DND-41 (cell line): ENCODE data around the gene OR1J1.

Experiments
- ATAC-seq: fragments of 200-7000 bp; cut with Tn5 transposase; 3 replicates; pipeline ENCODE4 v1.9.1; 2021; ENCODE audit warnings: low read depth; ENCODE audit not compliant: insufficient read depth
- DNase-seq: peaks from one replicate; pipeline ENCODE4 v3.0.0-alpha.2; 2020
- H2AFZ ChIP-seq: 2 replicates; pipeline ENCODE4 v1.6.0; 2012; ENCODE audit warnings: low read depth, low read length
- H3K27ac ChIP-seq: 2 replicates; pipeline ENCODE4 v1.5.1; 2012; ENCODE audit warnings: low read length, inconsistent platforms
- H3K27me3 ChIP-seq: fragments of 200-600 bp; sonication (generic); 2 replicates; pipeline ENCODE4 v1.6.0; 2012; ENCODE audit warnings: low read length, mild to moderate bottlenecking, inconsistent platforms; ENCODE audit not compliant: insufficient read depth, poor library complexity
- H3K36me3 ChIP-seq: 2 replicates; pipeline ENCODE4 v1.5.1; 2012; ENCODE audit warnings: low read length, inconsistent platforms; ENCODE audit not compliant: insufficient read depth
- H3K4me1 ChIP-seq: 2 replicates; pipeline ENCODE4 v1.5.1; 2012; ENCODE audit warnings: mild to moderate bottlenecking, low read length; ENCODE audit not compliant: insufficient read depth
- H3K4me2 ChIP-seq: 2 replicates; pipeline ENCODE4 v1.6.0; 2012; ENCODE audit warnings: mild to moderate bottlenecking, moderate library complexity, low read length, inconsistent platforms; ENCODE audit not compliant: insufficient read depth
- H3K4me3 ChIP-seq, 2 experiments: fragments of 200-600 bp in 1 of 2; shearing (Covaris generic) in 1 of 2; 2 replicates each; pipeline ENCODE4 v1.5.1; 2012 to 2016; ENCODE audit warnings: inconsistent platforms in 2 of 2, low read length in 2 of 2, mild to moderate bottlenecking in 2 of 2, low read depth in 1 of 2, moderate library complexity in 1 of 2
- H3K79me2 ChIP-seq: 2 replicates; pipeline ENCODE4 v1.6.0; 2012; ENCODE audit warnings: low read length, inconsistent platforms; ENCODE audit not compliant: insufficient read depth
- H3K9ac ChIP-seq: 2 replicates; pipeline ENCODE4 v1.6.0; 2012; ENCODE audit warnings: low read depth, mild to moderate bottlenecking, inconsistent platforms, low read length, moderate library complexity
- H3K9me3 ChIP-seq: 2 replicates; pipeline ENCODE4 v1.5.1; 2012; ENCODE audit warnings: low read length, moderate library complexity, mild to moderate bottlenecking, inconsistent platforms; ENCODE audit not compliant: insufficient read depth, severe bottlenecking
- H4K20me1 ChIP-seq: 2 replicates; pipeline ENCODE4 v1.6.0; 2012; ENCODE audit warnings: low read length; ENCODE audit not compliant: insufficient read depth
- CTCF ChIP-seq: IDR thresholded peaks from 2 replicates; pipeline ENCODE4 v1.5.1; 2012; ENCODE audit warnings: borderline replicate concordance, low read length, moderate library complexity, mild to moderate bottlenecking; ENCODE audit not compliant: poor library complexity, severe bottlenecking; ENCODE audit errors: extremely low read depth
- EZH2 ChIP-seq: IDR thresholded peaks from 3 replicates; pipeline ENCODE4 v1.6.1; 2012; ENCODE audit warnings: borderline replicate concordance, low read depth, mild to moderate bottlenecking, moderate library complexity, low read length, inconsistent platforms; ENCODE audit not compliant: severe bottlenecking

OR1J1 gene

GRCh38 chr9:122445155-122445749, 32.5 kb downstream of the OR1J1 start:
- Histone ChIP-seq H2AFZ (no peak overlapping the region), H3K9ac (no peak overlapping the region), H3K4me2 (no peak overlapping the region), H3K27ac (no peak overlapping the region), H3K9me3 (no peaks in the 10 kb centered on the region), H3K79me2 (no peaks in the 10 kb centered on the region), H4K20me1 (no peaks in the 10 kb centered on the region), H3K27me3 (peaks cover 28% of the 10 kb centered on the region), H3K4me3 (no peak overlapping the region), H3K36me3 (no peaks in the 10 kb centered on the region), H3K4me1 (no peaks in the 10 kb centered on the region)
- TF ChIP-seq CTCF (no peak), EZH2 (no peak)
- ATAC-seq (no peak), DNase-seq (no peak)

- TF ChIP-seq CTCF = no peak
- no peak for TF ChIP-seq EZH2
- Histone ChIP-seq H2AFZ (no peak overlapping the region), H3K36me3 (no peaks in the 10 kb centered on the region), H4K20me1 (no peaks in the 10 kb centered on the region), H3K4me3 (no peak overlapping the region), H3K9me3 (no peaks in the 10 kb centered on the region), H3K4me1 (no peaks in the 10 kb centered on the region), H3K79me2 (no peaks in the 10 kb centered on the region), H3K4me2 (no peak overlapping the region), H3K27me3 (peaks cover 31% of the 10 kb centered on the region), H3K27ac (no peak overlapping the region), H3K9ac (no peak overlapping the region)
- no peak for DNase-seq
- no peak for ATAC-seq
Measured at GRCh38 chr9:122444041-122444733, 33.5 kb downstream of the OR1J1 start.

- H4K20me1 ChIP-seq = no peaks in the 10 kb centered on the region
- no peak for TF ChIP-seq EZH2
- TF ChIP-seq CTCF = no peak
- no peak overlapping the region for H3K9ac ChIP-seq
- ATAC-seq (no peak), DNase-seq (no peak)
- no peaks in the 10 kb centered on the region for H3K79me2 ChIP-seq
- peaks cover 31% of the 10 kb centered on the region for H3K27me3 ChIP-seq
- no peaks in the 10 kb centered on the region for H3K36me3 ChIP-seq
- H3K4me2 ChIP-seq = no peak overlapping the region
- no peak overlapping the region for H2AFZ ChIP-seq
- no peak overlapping the region for H3K27ac ChIP-seq
- H3K4me3 ChIP-seq = no peak overlapping the region
- H3K9me3 ChIP-seq = no peaks in the 10 kb centered on the region
- no peaks in the 10 kb centered on the region for H3K4me1 ChIP-seq
Measured at GRCh38 chr9:122442568-122442967, 35.2 kb downstream of the OR1J1 start.
